ENCODE data around the gene C11orf86.
"Not testable (repeated sequence)": the region's sequence is repeated elsewhere in the genome, so short reads cannot be mapped to it uniquely, and the experiment has no call there.

GRCh38 chr11:66961691-66962213, 13.4 kb upstream of the C11orf86 start:
- TF ChIP-seq CTCF (IDR thresholded peaks at IDR 0.05; ENCODE audit: low read depth, low read length, poor library complexity, severe bottlenecking); EZH2phosphoT487 (IDR thresholded peaks at IDR 0.05; ENCODE audit: borderline replicate concordance, low read length): not testable (repeated sequence)
